ENCODE measurements around the gene PCDHA5.
"Not testable (repeated sequence)": the region's sequence is repeated elsewhere in the genome, so short reads cannot be mapped to it uniquely, and the experiment has no call there.

Gene PCDHA5

DNA sequence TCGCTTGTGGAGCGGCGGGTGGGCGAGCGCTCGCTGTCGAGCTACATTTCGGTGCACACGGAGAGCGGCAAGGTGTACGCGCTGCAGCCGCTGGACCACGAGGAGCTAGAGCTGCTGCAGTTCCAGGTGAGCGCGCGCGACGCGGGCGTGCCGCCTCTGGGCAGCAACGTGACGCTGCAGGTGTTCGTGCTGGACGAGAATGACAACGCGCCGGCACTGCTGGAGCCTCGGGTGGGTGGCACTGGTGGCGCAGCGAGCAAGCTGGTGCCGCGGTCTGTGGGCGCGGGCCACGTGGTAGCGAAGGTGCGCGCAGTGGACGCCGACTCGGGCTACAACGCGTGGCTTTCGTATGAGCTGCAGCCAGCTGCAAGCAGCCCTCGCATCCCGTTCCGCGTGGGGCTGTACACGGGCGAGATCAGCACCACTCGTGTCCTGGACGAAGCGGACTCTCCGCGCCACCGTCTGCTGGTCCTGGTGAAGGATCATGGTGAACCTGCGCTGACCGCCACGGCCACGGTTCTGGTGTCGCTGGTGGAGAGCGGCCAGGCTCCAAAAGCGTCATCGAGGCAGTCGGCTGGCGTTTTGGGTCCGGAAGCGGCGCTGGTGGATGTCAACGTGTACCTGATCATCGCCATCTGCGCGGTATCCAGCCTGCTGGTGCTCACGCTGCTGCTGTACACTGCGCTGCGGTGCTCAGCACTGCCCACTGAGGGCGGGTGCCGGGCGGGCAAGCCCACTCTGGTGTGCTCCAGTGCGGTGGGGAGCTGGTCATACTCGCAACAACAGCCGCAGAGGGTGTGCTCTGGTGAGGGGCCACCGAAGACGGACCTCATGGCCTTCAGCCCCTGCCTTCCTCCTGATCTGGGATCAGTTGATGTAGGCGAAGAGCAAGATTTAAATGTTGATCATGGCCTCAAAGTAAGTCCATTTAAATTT lies 21.7 kb downstream of the PCDHA5 start:
- TF ChIP-seq, protein P1, sequence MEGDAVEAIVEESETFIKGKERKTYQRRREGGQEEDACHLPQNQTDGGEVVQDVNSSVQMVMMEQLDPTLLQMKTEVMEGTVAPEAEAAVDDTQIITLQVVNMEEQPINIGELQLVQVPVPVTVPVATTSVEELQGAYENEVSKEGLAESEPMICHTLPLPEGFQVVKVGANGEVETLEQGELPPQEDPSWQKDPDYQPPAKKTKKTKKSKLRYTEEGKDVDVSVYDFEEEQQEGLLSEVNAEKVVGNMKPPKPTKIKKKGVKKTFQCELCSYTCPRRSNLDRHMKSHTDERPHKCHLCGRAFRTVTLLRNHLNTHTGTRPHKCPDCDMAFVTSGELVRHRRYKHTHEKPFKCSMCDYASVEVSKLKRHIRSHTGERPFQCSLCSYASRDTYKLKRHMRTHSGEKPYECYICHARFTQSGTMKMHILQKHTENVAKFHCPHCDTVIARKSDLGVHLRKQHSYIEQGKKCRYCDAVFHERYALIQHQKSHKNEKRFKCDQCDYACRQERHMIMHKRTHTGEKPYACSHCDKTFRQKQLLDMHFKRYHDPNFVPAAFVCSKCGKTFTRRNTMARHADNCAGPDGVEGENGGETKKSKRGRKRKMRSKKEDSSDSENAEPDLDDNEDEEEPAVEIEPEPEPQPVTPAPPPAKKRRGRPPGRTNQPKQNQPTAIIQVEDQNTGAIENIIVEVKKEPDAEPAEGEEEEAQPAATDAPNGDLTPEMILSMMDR (IDR thresholded peaks at IDR 0.05; ENCODE audit: borderline replicate concordance, control extremely low read depth, extremely low read depth, insufficient read depth, missing control alignments): no peak
- in situ Hi-C loops (cut with MboI; ENCODE audit: low sequenced_read_pairs, unreplicated experiment): no loop called here
- DNase-seq (ENCODE audit: low spot score): no peak

DNA sequence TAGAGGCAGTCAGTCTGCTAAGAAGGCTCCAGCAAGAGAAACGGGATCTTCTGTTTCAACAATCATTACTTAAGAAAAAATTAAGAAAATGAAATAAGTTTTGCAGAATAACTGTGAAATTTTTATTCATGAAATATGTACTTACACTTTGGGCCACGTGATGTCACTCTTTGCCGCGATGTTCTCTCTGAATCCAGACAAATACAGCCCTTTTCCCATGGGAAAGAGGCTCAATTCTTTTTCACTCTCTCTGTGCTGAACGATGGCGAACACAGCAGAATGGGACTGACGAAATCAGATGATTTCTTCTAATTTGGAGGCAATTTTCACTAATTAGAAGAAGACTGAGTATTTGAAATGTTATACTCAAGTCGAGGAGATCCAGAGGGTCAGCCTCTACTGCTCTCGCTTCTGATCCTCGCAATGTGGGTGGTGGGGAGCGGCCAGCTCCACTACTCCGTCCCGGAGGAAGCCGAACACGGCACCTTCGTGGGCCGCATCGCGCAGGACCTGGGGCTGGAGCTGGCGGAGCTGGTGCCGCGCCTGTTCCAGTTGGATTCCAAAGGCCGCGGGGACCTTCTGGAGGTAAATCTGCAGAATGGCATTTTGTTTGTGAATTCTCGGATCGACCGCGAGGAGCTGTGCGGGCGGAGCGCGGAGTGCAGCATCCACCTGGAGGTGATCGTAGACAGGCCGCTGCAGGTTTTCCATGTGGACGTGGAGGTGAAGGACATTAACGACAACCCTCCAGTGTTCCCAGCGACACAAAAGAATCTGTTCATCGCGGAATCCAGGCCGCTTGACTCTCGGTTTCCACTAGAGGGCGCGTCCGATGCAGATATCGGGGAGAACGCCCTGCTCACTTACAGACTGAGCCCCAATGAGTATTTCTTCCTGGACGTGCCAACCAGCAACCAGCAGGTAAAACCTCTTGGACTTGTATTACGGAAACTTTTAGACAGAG lies 27.0 kb downstream of the PCDHA5 start, which contains the start of gene PCDHA9:
TSS of gene PCDHA9 (plus strand) at position 244 of the 964 bp plus-strand sequence. CDS start at position 358, 114 bp downstream.
- in situ Hi-C loops (cut with MboI; ENCODE audit: low sequenced_read_pairs, unreplicated experiment); DNase-seq (ENCODE audit: low spot score): not testable (repeated sequence)

DNA sequence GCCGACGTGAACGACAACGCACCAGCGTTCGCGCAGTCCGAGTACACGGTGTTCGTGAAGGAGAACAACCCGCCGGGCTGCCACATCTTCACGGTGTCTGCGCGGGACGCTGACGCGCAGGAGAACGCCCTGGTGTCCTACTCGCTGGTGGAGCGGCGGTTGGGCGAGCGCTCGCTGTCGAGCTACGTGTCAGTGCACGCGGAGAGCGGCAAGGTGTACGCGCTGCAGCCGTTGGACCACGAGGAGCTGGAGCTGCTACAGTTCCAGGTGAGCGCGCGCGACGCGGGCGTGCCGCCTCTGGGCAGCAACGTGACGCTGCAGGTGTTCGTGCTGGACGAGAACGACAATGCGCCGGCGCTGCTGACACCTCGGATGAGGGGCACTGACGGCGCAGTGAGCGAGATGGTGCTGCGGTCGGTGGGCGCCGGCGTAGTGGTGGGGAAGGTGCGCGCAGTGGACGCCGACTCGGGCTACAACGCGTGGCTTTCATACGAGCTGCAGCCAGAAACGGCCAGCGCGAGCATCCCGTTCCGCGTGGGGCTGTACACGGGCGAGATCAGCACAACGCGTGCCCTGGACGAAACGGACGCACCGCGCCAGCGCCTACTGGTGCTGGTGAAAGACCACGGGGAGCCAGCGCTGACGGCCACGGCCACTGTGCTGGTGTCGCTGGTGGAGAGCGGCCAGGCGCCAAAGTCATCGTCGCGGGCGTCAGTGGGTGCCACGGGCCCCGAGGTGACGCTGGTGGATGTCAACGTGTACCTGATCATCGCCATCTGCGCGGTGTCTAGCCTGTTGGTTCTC lies 28.6 kb downstream of the PCDHA5 start:
- DNase-seq (ENCODE audit: low spot score); in situ Hi-C loops (cut with MboI; ENCODE audit: low sequenced_read_pairs, unreplicated experiment): not testable (repeated sequence)

GRCh38 chr5:140855772-140856674 lies 34.6 kb downstream of the PCDHA5 start, which contains the start of gene PCDHA10:
PCDHA10 (plus strand) TSS chr5:140855897; CDS start chr5:140856049, 152 bp downstream.
- TF ChIP-seq, protein P1 (IDR thresholded peaks at IDR 0.05; ENCODE audit: borderline replicate concordance, control extremely low read depth, extremely low read depth, insufficient read depth, missing control alignments): no peak
- DNase-seq (ENCODE audit: low spot score): no peak
- in situ Hi-C loops (cut with MboI; ENCODE audit: low sequenced_read_pairs, unreplicated experiment): no loop called here

DNA sequence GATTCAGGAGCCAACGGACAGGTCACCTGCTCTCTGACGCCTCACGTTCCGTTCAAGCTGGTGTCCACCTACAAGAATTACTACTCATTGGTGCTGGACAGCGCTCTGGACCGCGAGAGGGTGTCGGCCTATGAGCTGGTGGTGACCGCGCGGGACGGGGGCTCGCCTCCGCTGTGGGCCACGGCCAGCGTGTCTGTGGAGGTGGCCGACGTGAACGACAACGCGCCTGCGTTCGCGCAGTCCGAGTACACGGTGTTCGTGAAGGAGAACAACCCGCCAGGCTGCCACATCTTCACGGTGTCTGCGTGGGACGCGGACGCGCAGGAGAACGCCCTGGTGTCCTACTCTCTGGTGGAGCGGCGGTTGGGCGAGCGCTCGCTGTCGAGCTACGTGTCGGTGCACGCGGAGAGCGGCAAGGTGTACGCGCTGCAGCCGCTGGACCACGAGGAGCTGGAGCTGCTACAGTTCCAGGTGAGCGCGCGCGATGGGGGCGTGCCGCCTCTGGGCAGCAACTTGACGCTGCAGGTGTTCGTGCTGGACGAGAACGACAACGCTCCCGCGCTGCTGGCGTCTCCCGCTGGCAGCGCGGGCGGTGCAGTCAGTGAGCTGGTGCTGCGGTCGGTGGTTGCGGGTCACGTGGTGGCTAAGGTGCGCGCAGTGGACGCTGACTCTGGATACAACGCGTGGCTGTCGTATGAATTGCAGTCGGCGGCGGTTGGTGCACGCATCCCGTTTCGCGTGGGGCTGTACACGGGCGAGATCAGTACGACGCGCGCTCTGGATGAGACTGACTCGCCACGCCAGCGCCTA lies 36.0 kb downstream of the PCDHA5 start:
- no peak for DNase-seq (ENCODE audit: low spot score)
- TF ChIP-seq, protein P1 (IDR thresholded peaks at IDR 0.05; ENCODE audit: borderline replicate concordance, control extremely low read depth, extremely low read depth, insufficient read depth, missing control alignments): no peak
- in situ Hi-C loops (cut with MboI; ENCODE audit: low sequenced_read_pairs, unreplicated experiment): no loop called here

DNA sequence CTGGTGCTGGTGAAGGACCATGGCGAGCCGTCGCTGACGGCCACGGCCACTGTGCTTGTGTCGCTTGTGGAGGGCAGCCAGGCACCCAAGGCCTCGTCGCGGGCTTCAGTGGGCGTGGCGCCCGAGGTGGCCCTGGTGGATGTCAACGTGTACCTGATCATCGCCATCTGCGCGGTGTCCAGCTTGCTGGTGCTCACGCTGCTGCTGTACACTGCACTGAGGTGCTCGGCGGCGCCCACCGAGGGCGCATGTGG lies 36.5 kb downstream of the PCDHA5 start:
- in situ Hi-C loops (cut with MboI; ENCODE audit: low sequenced_read_pairs, unreplicated experiment): no loop called here
- DNase-seq (ENCODE audit: low spot score): no peak
- TF ChIP-seq, protein P1 (IDR thresholded peaks at IDR 0.05; ENCODE audit: borderline replicate concordance, control extremely low read depth, extremely low read depth, insufficient read depth, missing control alignments): no peak
